ENCODE data around the gene ATF7. TPM values are rescaled to one million over a fixed set of nuclear protein-coding genes. Genes with fewer than 3 reads are reported as not detected.
A peak's percentile ranks its signal among the peaks of the same experiment; 100 is the strongest.

Gene ATF7
- total and polyA plus RNA-seq, 2 donors (not counting 1 experiment from before 2014, with no cell fraction given), result 15.7 to 42.2 TPM

- WGBS (ENCODE audit: insufficient coverage), result 100% methylated on average over 1 of the region's 4 CpGs
- no peaks in the 10 kb centered on the region for H3K27me3 ChIP-seq (replicated peaks in 1 of 4; ENCODE audit: control extremely low read depth in 1 of 4, control insufficient read depth in 3 of 4, insufficient read depth in 4 of 4, low read length in 3 of 4)
- H3K27ac Mint-ChIP-seq, result peak overlapping the region; percentile 59
- H3K4me3 ChIP-seq (ENCODE audit: control extremely low read depth in 1 of 5, extremely low read depth in 1 of 5, insufficient read depth in 1 of 5, low read depth in 2 of 5, low read length in 4 of 5), result no peak overlapping the region
- no peaks in the 10 kb centered on the region for H3K9me3 Mint-ChIP-seq (ENCODE audit: insufficient read depth)
- ChIA-PET POLR2A (interaction anchor here (0.7 kb wide), 2 partner anchors 9 to 59 kb away, joined by 6 to 12 read pairs; no protein-coding TSS in a partner anchor), CTCF (no interaction called here)
- peaks cover 4% of the 10 kb centered on the region for H4K20me1 ChIP-seq (ENCODE audit: control insufficient read depth, insufficient read depth, low read length, poor library complexity, severe bottlenecking)
- H3K9me3 ChIP-seq (ENCODE audit: control extremely low read depth in 1 of 3, control insufficient read depth in 2 of 3, insufficient read depth in 1 of 3, low read length in 2 of 3), result no peaks in the 10 kb centered on the region
- no peak for TF ChIP-seq EZH2 (IDR thresholded peaks at IDR 0.05; ENCODE audit: borderline replicate concordance, insufficient read depth, low read depth, low read length, poor library complexity, severe bottlenecking)
- TF ChIP-seq, protein P1, sequence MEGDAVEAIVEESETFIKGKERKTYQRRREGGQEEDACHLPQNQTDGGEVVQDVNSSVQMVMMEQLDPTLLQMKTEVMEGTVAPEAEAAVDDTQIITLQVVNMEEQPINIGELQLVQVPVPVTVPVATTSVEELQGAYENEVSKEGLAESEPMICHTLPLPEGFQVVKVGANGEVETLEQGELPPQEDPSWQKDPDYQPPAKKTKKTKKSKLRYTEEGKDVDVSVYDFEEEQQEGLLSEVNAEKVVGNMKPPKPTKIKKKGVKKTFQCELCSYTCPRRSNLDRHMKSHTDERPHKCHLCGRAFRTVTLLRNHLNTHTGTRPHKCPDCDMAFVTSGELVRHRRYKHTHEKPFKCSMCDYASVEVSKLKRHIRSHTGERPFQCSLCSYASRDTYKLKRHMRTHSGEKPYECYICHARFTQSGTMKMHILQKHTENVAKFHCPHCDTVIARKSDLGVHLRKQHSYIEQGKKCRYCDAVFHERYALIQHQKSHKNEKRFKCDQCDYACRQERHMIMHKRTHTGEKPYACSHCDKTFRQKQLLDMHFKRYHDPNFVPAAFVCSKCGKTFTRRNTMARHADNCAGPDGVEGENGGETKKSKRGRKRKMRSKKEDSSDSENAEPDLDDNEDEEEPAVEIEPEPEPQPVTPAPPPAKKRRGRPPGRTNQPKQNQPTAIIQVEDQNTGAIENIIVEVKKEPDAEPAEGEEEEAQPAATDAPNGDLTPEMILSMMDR (IDR thresholded peaks at IDR 0.05), result no peak
- H3K79me2 ChIP-seq (ENCODE audit: control insufficient read depth, insufficient read depth, low read length), result peaks cover 92% of the 10 kb centered on the region
- H3K4me1 Mint-ChIP-seq, result peaks cover 30% of the 10 kb centered on the region
- intact Hi-C loops (cut with micrococcal nuclease), result no loop called here
- no peak overlapping the region for H3K9ac ChIP-seq (ENCODE audit: low read length)
- DNase-seq (no peak), ATAC-seq (ENCODE audit: low read depth) (no peak)
- no peak overlapping the region for H3K4me2 ChIP-seq (replicated peaks; ENCODE audit: low read depth, low read length, poor library complexity, severe bottlenecking)
- no peaks in the 10 kb centered on the region for H3K27me3 Mint-ChIP-seq
- H3K27ac ChIP-seq (ENCODE audit: low read length in 2 of 2), result peak overlapping the region in 1 of 2 donors; percentile 26
- H3K4me3 Mint-ChIP-seq, result no peak overlapping the region
- peaks cover 0 to 8% of the 10 kb centered on the region in 2 experiments for H3K36me3 ChIP-seq (replicated peaks in 1 of 2; ENCODE audit: control extremely low read depth in 1 of 2, control insufficient read depth in 1 of 2, extremely low read depth in 1 of 2, insufficient read depth in 2 of 2, low read length in 1 of 2)
- H3K4me1 ChIP-seq (ENCODE audit: control insufficient read depth in 2 of 2, insufficient read depth in 2 of 2, low read length in 2 of 2), result peaks cover 20 to 24% of the 10 kb centered on the region in 2 donors
- no peak overlapping the region for H2AFZ ChIP-seq (ENCODE audit: insufficient read depth, low read depth, low read length, poor library complexity, severe bottlenecking)
Measured at GRCh38 chr12:53616950-53617349, 9.2 kb downstream of the ATF7 start.

DNA sequence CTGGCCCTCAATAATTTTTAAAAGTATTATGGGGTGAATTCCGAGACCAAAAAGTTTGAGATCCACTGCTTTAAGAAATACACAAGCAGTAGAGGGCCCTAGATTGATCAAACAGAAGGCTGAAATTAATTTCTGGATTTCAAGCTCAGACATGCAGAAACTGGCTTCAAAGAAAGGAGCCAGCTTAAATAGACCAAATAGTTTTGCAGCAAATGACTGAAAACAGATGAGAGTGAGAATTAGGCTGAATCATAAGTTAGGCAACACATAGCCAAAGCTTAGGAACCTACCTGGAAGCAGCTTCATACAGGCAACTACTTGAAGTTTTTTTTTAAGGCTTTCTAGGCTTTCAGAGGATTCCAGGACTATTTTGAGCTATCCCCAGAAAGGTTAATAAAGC is 12.4 kb downstream of the ATF7 start:
- Mint-ChIP-seq H3K9me3 (ENCODE audit: insufficient read depth) (no peaks in the 10 kb centered on the region), H3K27ac (no peak overlapping the region), H3K4me1 (peaks cover 20% of the 10 kb centered on the region), H3K27me3 (no peaks in the 10 kb centered on the region), H3K4me3 (no peak overlapping the region)
- intact Hi-C loops (cut with micrococcal nuclease), result no loop called here
- no peaks in the 10 kb centered on the region for H3K27me3 ChIP-seq (replicated peaks in 1 of 4; ENCODE audit: control extremely low read depth in 1 of 4, control insufficient read depth in 3 of 4, insufficient read depth in 4 of 4, low read length in 3 of 4)
- CTCF ChIA-PET, result no interaction called here
- no peaks in the 10 kb centered on the region for H3K9me3 ChIP-seq (ENCODE audit: control extremely low read depth in 1 of 3, control insufficient read depth in 2 of 3, insufficient read depth in 1 of 3, low read length in 2 of 3)
- H3K9ac ChIP-seq (ENCODE audit: low read length), result no peak overlapping the region
- no CpG with 5 or more reads among the region's 1 CpG for WGBS (ENCODE audit: insufficient coverage)
- no peak for ATAC-seq (ENCODE audit: low read depth)
- no peak for DNase-seq
- POLR2A ChIA-PET, result no interaction called here
- no peak overlapping the region for H3K4me3 ChIP-seq (ENCODE audit: control extremely low read depth in 1 of 5, extremely low read depth in 1 of 5, insufficient read depth in 1 of 5, low read depth in 2 of 5, low read length in 4 of 5)
- no peak overlapping the region for H3K4me2 ChIP-seq (replicated peaks; ENCODE audit: low read depth, low read length, poor library complexity, severe bottlenecking)
- no peak overlapping the region for H2AFZ ChIP-seq (ENCODE audit: insufficient read depth, low read depth, low read length, poor library complexity, severe bottlenecking)
- H3K79me2 ChIP-seq (ENCODE audit: control insufficient read depth, insufficient read depth, low read length), result peaks cover 96% of the 10 kb centered on the region
- H4K20me1 ChIP-seq (ENCODE audit: control insufficient read depth, insufficient read depth, low read length, poor library complexity, severe bottlenecking), result peaks cover 4% of the 10 kb centered on the region
- no peak for TF ChIP-seq EZH2 (IDR thresholded peaks at IDR 0.05; ENCODE audit: borderline replicate concordance, insufficient read depth, low read depth, low read length, poor library complexity, severe bottlenecking)
- TF ChIP-seq, protein P1 (IDR thresholded peaks at IDR 0.05), result no peak
- peaks cover 11 to 17% of the 10 kb centered on the region in 2 donors for H3K4me1 ChIP-seq (ENCODE audit: control insufficient read depth in 2 of 2, insufficient read depth in 2 of 2, low read length in 2 of 2)
- peaks cover 0 to 10% of the 10 kb centered on the region in 2 experiments for H3K36me3 ChIP-seq (replicated peaks in 1 of 2; ENCODE audit: control extremely low read depth in 1 of 2, control insufficient read depth in 1 of 2, extremely low read depth in 1 of 2, insufficient read depth in 2 of 2, low read length in 1 of 2)
- no peak overlapping the region for H3K27ac ChIP-seq (ENCODE audit: low read length in 2 of 2)

Measured in B cell (primary cell).